ENCODE measurements around the gene LARGE1. TPM values are rescaled to one million over a fixed set of nuclear protein-coding genes. Genes with fewer than 3 reads are reported as not detected.

LARGE1 gene
- total RNA-seq, 1 experiment from 2014 or later, result 2.5 TPM

GRCh38 chr22:33722816-33723215 lies 197.5 kb downstream of the LARGE1 start:
- no peaks in the 10 kb centered on the region for H3K36me3 ChIP-seq (ENCODE audit: control insufficient read depth, insufficient read depth, low read length)
- H3K4me1 ChIP-seq (ENCODE audit: control insufficient read depth, insufficient read depth, low read length), result no peaks in the 10 kb centered on the region
- CTCF ChIA-PET, result no interaction called here
- H3K4me3 ChIP-seq (ENCODE audit: low read depth in 2 of 2, low read length in 2 of 2), result no peak overlapping the region
- no peak for DNase-seq (ENCODE audit: low read depth, low spot score)
- POLR2A ChIA-PET, result no interaction called here
- intact Hi-C loops (cut with micrococcal nuclease; ENCODE audit: unreplicated experiment), result no loop called here
- BruUV-seq (replicated peaks), result no TSS peak
- ATAC-seq, result no peak
- in situ Hi-C loops (cut with HindIII; ENCODE audit: low pct_unique_long_range_greater_than_20kb, low sequenced_read_pairs), result no loop called here
- H3K27me3 ChIP-seq (ENCODE audit: control insufficient read depth, insufficient read depth, low read length), result no peaks in the 10 kb centered on the region
- H3K9me3 ChIP-seq (ENCODE audit: control insufficient read depth, insufficient read depth, low read depth, low read length), result no peaks in the 10 kb centered on the region
- no peak overlapping the region for H3K27ac ChIP-seq (ENCODE audit: low read length)
- no peak for TF ChIP-seq CTCF (IDR thresholded peaks at IDR 0.05)

GRCh38 chr22:33720166-33720878 lies 200.0 kb downstream of the LARGE1 start:
- H3K9me3 ChIP-seq (ENCODE audit: control insufficient read depth, insufficient read depth, low read depth, low read length), result no peaks in the 10 kb centered on the region
- ATAC-seq, result no peak
- ChIA-PET POLR2A (no interaction called here), CTCF (no interaction called here)
- no peaks in the 10 kb centered on the region for H3K36me3 ChIP-seq (ENCODE audit: control insufficient read depth, insufficient read depth, low read length)
- DNase-seq (ENCODE audit: low read depth, low spot score), result no peak
- H3K27ac ChIP-seq (ENCODE audit: low read length), result no peak overlapping the region
- no peak for TF ChIP-seq TCF7L2 (IDR thresholded peaks at IDR 0.05; ENCODE audit: low read depth, low read length)
- no peak for TF ChIP-seq SIN3A (IDR thresholded peaks at IDR 0.05; ENCODE audit: borderline replicate concordance, insufficient read depth, low read depth, low read length)
- no peak for TF ChIP-seq POLR2AphosphoS5 (IDR thresholded peaks at IDR 0.05; ENCODE audit: low read depth, low read length)
- TF ChIP-seq REST (IDR thresholded peaks at IDR 0.05; ENCODE audit: insufficient read depth in 1 of 2, low read depth in 2 of 2, low read length in 1 of 2), result no peak
- BruUV-seq (replicated peaks), result no TSS peak
- H3K4me3 ChIP-seq (ENCODE audit: low read depth in 2 of 2, low read length in 2 of 2), result no peak overlapping the region
- intact Hi-C loops (cut with micrococcal nuclease; ENCODE audit: unreplicated experiment) (no loop called here), in situ Hi-C loops (cut with HindIII; ENCODE audit: low pct_unique_long_range_greater_than_20kb, low sequenced_read_pairs) (no loop called here)
- H3K27me3 ChIP-seq (ENCODE audit: control insufficient read depth, insufficient read depth, low read length), result no peaks in the 10 kb centered on the region
- no peaks in the 10 kb centered on the region for H3K4me1 ChIP-seq (ENCODE audit: control insufficient read depth, insufficient read depth, low read length)

GRCh38 chr22:33717694-33718396 lies 202.4 kb downstream of the LARGE1 start:
- intact Hi-C loops (cut with micrococcal nuclease; ENCODE audit: unreplicated experiment), result no loop called here
- ChIA-PET CTCF (no interaction called here), POLR2A (no interaction called here)
- H3K9me3 ChIP-seq (ENCODE audit: control insufficient read depth, insufficient read depth, low read depth, low read length), result no peaks in the 10 kb centered on the region
- BruUV-seq (replicated peaks), result no TSS peak
- no peaks in the 10 kb centered on the region for H3K36me3 ChIP-seq (ENCODE audit: control insufficient read depth, insufficient read depth, low read length)
- no peak for DNase-seq (ENCODE audit: low read depth, low spot score)
- no peaks in the 10 kb centered on the region for H3K27me3 ChIP-seq (ENCODE audit: control insufficient read depth, insufficient read depth, low read length)
- in situ Hi-C loops (cut with HindIII; ENCODE audit: low pct_unique_long_range_greater_than_20kb, low sequenced_read_pairs), result no loop called here
- no peak for ATAC-seq
- H3K27ac ChIP-seq (ENCODE audit: low read length), result no peak overlapping the region
- no peak for TF ChIP-seq CTCF (IDR thresholded peaks at IDR 0.05)
- no peak for TF ChIP-seq SIN3A (IDR thresholded peaks at IDR 0.05; ENCODE audit: borderline replicate concordance, insufficient read depth, low read depth, low read length)
- no peak for TF ChIP-seq TCF7L2 (IDR thresholded peaks at IDR 0.05; ENCODE audit: low read depth, low read length)
- TF ChIP-seq REST (IDR thresholded peaks at IDR 0.05; ENCODE audit: insufficient read depth in 1 of 2, low read depth in 2 of 2, low read length in 1 of 2), result no peak
- TF ChIP-seq POLR2AphosphoS5 (IDR thresholded peaks at IDR 0.05; ENCODE audit: low read depth, low read length), result no peak
- H3K4me3 ChIP-seq (ENCODE audit: low read depth in 2 of 2, low read length in 2 of 2), result no peak overlapping the region
- H3K4me1 ChIP-seq (ENCODE audit: control insufficient read depth, insufficient read depth, low read length), result no peaks in the 10 kb centered on the region

All from Panc1 (cell line).